Retinal pigment epithelial cell (primary cell): ENCODE measurements around the gene AGL.
"Not testable (repeated sequence)": the region's sequence is repeated elsewhere in the genome, so short reads cannot be mapped to it uniquely, and the experiment has no call there.

Experiments used
- DNase-seq: peaks from one replicate; pipeline ENCODE4 v3.0.0-alpha.2; 2010; ENCODE audit warnings: low read depth
- H3K4me3 ChIP-seq: 2 replicates; pipeline ENCODE4 v1.5.1; 2011; ENCODE audit warnings: mild to moderate bottlenecking, low read length, control low read depth, moderate library complexity
- TF ChIP-seq, protein P1 (sequence below): conservative IDR thresholded peaks from 2 replicates; pipeline ENCODE4 v1.5.1; 2011; ENCODE audit warnings: low read depth, low read length, control low read depth, inconsistent platforms

Gene AGL

DNA sequence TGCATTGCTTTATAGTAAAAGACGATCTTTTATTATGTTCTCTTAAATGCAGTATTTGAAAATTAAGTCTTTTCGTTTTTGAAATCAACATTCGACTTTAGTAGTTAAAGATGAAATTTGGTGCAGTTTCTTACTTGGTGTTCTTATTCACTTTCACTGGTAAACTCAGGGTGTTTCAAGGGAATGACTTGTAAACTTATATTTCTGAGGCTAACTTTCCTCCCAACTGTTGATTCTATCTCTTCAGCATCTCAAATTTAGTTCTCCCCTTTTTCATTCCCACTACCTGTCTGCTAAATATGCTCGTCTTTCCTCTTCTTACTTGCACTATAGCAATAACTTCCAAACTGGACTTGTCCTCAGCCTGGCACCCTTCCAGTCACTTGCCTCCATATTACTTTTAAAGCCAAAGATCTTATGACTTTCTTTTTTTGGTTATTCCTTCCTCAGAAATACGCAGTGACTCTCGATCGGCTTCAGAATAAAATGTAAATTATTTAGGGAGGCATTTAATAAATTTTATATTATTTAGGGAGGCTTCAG lies 120.6 kb downstream of the AGL start:
- no peak for DNase-seq
- TF ChIP-seq, protein P1, sequence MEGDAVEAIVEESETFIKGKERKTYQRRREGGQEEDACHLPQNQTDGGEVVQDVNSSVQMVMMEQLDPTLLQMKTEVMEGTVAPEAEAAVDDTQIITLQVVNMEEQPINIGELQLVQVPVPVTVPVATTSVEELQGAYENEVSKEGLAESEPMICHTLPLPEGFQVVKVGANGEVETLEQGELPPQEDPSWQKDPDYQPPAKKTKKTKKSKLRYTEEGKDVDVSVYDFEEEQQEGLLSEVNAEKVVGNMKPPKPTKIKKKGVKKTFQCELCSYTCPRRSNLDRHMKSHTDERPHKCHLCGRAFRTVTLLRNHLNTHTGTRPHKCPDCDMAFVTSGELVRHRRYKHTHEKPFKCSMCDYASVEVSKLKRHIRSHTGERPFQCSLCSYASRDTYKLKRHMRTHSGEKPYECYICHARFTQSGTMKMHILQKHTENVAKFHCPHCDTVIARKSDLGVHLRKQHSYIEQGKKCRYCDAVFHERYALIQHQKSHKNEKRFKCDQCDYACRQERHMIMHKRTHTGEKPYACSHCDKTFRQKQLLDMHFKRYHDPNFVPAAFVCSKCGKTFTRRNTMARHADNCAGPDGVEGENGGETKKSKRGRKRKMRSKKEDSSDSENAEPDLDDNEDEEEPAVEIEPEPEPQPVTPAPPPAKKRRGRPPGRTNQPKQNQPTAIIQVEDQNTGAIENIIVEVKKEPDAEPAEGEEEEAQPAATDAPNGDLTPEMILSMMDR: no peak

DNA sequence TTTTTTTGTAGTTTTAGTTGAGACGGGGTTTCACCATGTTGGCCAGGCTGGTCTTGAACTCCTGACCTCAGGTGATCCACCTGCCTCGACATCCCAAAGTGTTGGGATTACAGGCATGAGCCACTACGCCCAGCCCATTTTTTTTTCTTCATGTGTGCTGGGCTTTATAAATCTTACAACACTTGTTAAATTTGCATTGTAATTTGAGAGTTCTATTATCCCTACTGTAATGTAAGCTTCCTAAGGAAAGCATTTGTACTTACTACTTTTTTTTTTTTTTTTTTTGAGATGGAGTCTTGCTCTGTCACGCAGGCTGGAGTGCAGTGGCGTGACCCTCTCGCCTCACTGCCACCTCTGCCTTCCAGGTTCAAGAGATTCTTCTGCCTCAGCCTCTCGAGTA lies 121.9 kb downstream of the AGL start:
- not testable (repeated sequence) for DNase-seq, H3K4me3 ChIP-seq

More for the DNA sequence above, 120.6 kb downstream of the AGL start:
- H3K4me3 ChIP-seq: peak overlapping the region; percentile 89
